IPS-15b (cell line): Measurements from ENCODE around the gene CBLIF.

ENCODE experiments used
- H3K27me3 ChIP-seq: one replicate; pipeline ENCODE4 v1.6.1; 2013; ENCODE audit warnings: low read length; ENCODE audit not compliant: control insufficient read depth, insufficient read depth
- H3K36me3 ChIP-seq: one replicate; pipeline ENCODE4 v1.6.1; 2013; ENCODE audit warnings: low read length; ENCODE audit not compliant: control insufficient read depth, insufficient read depth
- H3K4me1 ChIP-seq: one replicate; pipeline ENCODE4 v1.6.1; 2013; ENCODE audit warnings: mild to moderate bottlenecking, low read length; ENCODE audit not compliant: control insufficient read depth, insufficient read depth
- H3K4me3 ChIP-seq: one replicate; pipeline ENCODE4 v1.5.1; 2013; ENCODE audit warnings: low read depth, low read length
- H3K9ac ChIP-seq: one replicate; pipeline ENCODE4 v1.6.1; 2013; ENCODE audit warnings: low read depth, mild to moderate bottlenecking, low read length
- H3K9me3 ChIP-seq: one replicate; pipeline ENCODE4 v1.6.1; 2013; ENCODE audit warnings: mild to moderate bottlenecking, low read length; ENCODE audit not compliant: control insufficient read depth, insufficient read depth

The CBLIF gene

GRCh38 chr11:59812220-59812619 is 33.1 kb downstream of the CBLIF start:
- peaks cover 2% of the 10 kb centered on the region for H3K36me3 ChIP-seq
- no peak overlapping the region for H3K4me3 ChIP-seq
- H3K9me3 ChIP-seq, result no peaks in the 10 kb centered on the region
- H3K9ac ChIP-seq, result no peak overlapping the region
- H3K4me1 ChIP-seq, result peaks cover 29% of the 10 kb centered on the region
- H3K27me3 ChIP-seq, result no peaks in the 10 kb centered on the region

- peaks cover 10% of the 10 kb centered on the region for H3K36me3 ChIP-seq
Observed at GRCh38 chr11:59810911-59811259, 34.4 kb downstream of the CBLIF start.

DNA sequence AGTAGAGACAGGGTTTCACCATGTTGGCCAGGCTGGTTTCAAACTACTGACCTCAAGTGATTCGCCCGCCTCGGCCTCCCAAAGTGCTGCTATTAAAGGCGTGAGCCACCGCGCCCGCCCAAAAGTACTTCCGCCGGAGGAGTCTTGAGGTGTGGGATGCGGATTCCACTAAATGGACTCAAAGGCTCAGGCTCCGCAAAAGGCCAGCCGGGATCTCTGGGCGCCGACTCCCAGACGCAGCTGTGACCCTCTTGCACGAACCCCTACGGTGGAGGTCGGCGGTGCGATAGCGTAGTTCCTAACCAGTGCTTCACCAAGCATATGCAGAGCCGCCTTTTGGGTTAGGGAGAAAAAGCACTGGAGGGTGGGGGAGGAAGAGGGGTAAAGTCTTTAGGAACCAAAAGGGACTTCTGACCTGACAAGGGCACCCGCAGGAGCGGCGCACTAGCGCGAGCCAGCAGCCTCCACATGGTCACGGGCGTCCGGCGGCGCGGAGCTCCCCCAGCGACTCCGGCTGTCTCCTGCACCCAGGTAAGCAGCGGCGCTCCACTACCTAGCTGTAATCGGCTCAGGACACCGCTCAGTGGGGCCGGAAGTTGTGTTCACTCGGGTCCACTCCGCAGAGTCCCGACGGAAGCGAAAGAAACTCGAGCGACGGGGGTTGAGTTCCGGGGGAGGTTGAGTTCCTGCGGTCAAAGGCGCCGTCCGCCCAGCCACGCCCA is 34.9 kb downstream of the CBLIF start, which contains the start of gene MRPL16:
Gene MRPL16, minus strand, starts transcription at position 590 of the 722 bp plus-strand sequence. Its CDS starts 120 bp downstream, at position 470.
- Histone ChIP-seq H3K27me3 (no peaks in the 10 kb centered on the region), H3K9me3 (no peaks in the 10 kb centered on the region), H3K36me3 (peaks cover 10% of the 10 kb centered on the region), H3K9ac (peak within 1 kb of the TSS; percentile 97), H3K4me1 (peaks cover 16% of the 10 kb centered on the region), H3K4me3 (peak within 1 kb of the TSS; percentile 98)

More at GRCh38 chr11:59810911-59811259, 34.4 kb downstream of the CBLIF start:
- H3K27me3 ChIP-seq, result no peaks in the 10 kb centered on the region
- H3K9me3 ChIP-seq, result no peaks in the 10 kb centered on the region
- H3K9ac ChIP-seq, result peak overlapping the region; percentile 49
- peaks cover 16% of the 10 kb centered on the region for H3K4me1 ChIP-seq
- H3K4me3 ChIP-seq, result peak overlapping the region; percentile 98

DNA sequence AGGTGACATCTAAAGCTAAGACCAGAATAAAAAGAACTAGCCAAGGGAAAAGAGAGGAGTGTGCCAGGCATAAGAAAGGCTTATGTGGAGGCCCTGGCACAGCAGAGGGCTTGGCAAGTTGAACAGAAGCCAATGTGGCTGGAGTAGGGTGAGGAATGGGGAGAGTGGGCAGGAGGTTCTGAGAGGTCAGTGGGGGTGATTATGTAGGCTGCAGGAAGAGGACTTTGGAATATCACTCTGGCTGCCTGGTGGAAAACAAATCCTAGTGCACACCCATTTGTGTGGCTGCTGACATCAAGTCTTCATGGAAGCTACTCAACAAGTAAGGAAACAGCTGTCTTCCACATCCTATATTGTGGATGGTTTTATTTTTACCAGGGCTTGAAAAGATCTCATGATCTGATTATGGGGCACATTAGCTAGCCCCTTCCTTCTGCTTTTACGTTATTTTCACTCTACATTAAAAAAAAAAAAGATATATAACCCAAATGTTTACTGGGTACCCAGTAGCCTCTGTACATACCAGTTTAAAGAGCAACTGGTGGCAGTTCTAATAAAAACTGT is 38.2 kb downstream of the CBLIF start:
- no peak overlapping the region for H3K4me3 ChIP-seq
- H3K4me1 ChIP-seq, result peaks cover 5% of the 10 kb centered on the region
- no peaks in the 10 kb centered on the region for H3K9me3 ChIP-seq
- peaks cover 15% of the 10 kb centered on the region for H3K36me3 ChIP-seq
- no peaks in the 10 kb centered on the region for H3K27me3 ChIP-seq
- no peak overlapping the region for H3K9ac ChIP-seq

GRCh38 chr11:59804061-59804460 is 41.2 kb downstream of the CBLIF start:
- H3K9me3 ChIP-seq, result no peaks in the 10 kb centered on the region
- H3K27me3 ChIP-seq, result no peaks in the 10 kb centered on the region
- H3K4me1 ChIP-seq, result no peaks in the 10 kb centered on the region
- peaks cover 13% of the 10 kb centered on the region for H3K36me3 ChIP-seq
- no peak overlapping the region for H3K4me3 ChIP-seq
- H3K9ac ChIP-seq, result no peak overlapping the region

DNA sequence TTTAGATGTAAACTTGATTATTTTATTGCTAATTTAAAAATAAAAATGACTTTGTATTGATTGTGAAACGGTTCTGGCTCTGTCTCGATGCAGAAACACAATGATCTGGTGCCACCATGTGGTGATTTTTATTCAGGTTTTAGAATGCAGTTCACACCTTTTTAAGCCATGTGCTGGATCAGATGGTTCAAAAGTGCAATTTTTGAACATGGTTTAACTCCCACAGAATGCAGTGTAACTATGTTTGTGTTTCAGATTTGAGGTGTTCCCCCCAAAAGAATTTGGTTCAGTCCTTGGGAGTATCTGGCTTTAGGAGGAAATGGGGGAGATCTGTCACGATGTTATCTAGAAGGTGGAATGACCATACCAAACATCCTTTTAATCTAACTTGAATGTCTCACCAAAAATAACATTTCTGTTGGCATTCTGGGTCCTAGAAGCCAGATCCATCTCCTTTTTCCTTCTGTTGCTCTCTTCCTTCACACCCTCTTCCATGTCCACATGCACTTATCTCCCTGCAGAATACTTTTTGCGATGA is 42.6 kb downstream of the CBLIF start:
- Histone ChIP-seq H3K27me3 (no peaks in the 10 kb centered on the region), H3K9me3 (no peaks in the 10 kb centered on the region), H3K36me3 (peaks cover 13% of the 10 kb centered on the region), H3K4me3 (no peak overlapping the region), H3K9ac (no peak overlapping the region), H3K4me1 (no peaks in the 10 kb centered on the region)

DNA sequence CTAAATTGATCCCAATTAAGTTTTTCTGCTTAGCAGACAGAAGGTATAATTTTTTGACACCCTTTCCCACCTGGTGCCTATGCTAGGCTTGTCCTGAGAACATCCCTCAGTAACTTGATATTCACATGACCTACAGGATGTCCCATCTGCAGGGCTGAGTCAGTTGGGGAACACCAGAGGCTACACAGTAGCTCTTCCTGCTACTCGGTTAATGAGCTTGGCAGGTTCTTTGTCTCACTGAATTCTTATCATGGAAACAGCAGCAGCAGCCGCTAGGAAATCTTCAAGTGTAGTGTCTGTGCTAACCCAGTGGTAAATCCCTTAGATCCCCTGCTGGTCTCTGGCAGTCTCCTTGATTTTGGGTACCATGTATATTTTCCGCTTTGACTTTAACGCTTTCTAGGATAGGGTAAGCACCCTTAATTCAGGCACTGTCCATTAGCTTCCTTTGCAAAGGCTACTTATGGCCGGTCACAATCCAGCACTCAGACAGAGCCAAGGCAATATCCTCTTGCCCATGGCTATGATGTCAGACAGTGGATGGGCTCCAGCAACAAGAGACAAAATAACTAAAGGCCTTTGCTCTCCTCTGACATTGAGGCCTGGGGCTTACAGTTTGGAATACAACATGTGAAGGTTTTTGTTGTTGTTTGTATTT is 43.2 kb downstream of the CBLIF start:
- H3K36me3 ChIP-seq, result peaks cover 13% of the 10 kb centered on the region

GRCh38 chr11:59801160-59801706 is 44.1 kb downstream of the CBLIF start:
- Histone ChIP-seq H3K9me3 (no peaks in the 10 kb centered on the region), H3K9ac (no peak overlapping the region), H3K4me1 (no peaks in the 10 kb centered on the region), H3K27me3 (no peaks in the 10 kb centered on the region), H3K4me3 (no peak overlapping the region), H3K36me3 (peaks cover 7% of the 10 kb centered on the region)

More for the DNA sequence above, 43.2 kb downstream of the CBLIF start:
- Histone ChIP-seq H3K27me3 (no peaks in the 10 kb centered on the region), H3K9me3 (no peaks in the 10 kb centered on the region), H3K9ac (no peak overlapping the region), H3K4me1 (no peaks in the 10 kb centered on the region), H3K4me3 (no peak overlapping the region)

- H3K9ac ChIP-seq, result no peak overlapping the region
Observed at GRCh38 chr11:59800390-59801025, 44.8 kb downstream of the CBLIF start.

GRCh38 chr11:59794417-59794816 is 50.9 kb downstream of the CBLIF start:
- H3K4me1 ChIP-seq, result no peaks in the 10 kb centered on the region
- no peak overlapping the region for H3K4me3 ChIP-seq
- H3K9ac ChIP-seq, result no peak overlapping the region
- no peaks in the 10 kb centered on the region for H3K27me3 ChIP-seq
- peaks cover 49% of the 10 kb centered on the region for H3K36me3 ChIP-seq
- H3K9me3 ChIP-seq, result no peaks in the 10 kb centered on the region

More at GRCh38 chr11:59800390-59801025, 44.8 kb downstream of the CBLIF start:
- no peak overlapping the region for H3K4me3 ChIP-seq
- H3K9me3 ChIP-seq, result no peaks in the 10 kb centered on the region
- no peaks in the 10 kb centered on the region for H3K27me3 ChIP-seq
- H3K36me3 ChIP-seq, result peaks cover 9% of the 10 kb centered on the region
- H3K4me1 ChIP-seq, result no peaks in the 10 kb centered on the region

- Histone ChIP-seq H3K36me3 (peaks cover 51% of the 10 kb centered on the region), H3K4me1 (no peaks in the 10 kb centered on the region), H3K9me3 (no peaks in the 10 kb centered on the region), H3K27me3 (no peaks in the 10 kb centered on the region), H3K4me3 (no peak overlapping the region), H3K9ac (no peak overlapping the region)
Observed at GRCh38 chr11:59792507-59792906, 52.8 kb downstream of the CBLIF start.
